ENCODE results near the gene LIN54.

- TF ChIP-seq CTCF (conservative IDR thresholded peaks at IDR 0.05) (no peak), ZFX (IDR thresholded peaks at IDR 0.05) (no peak)
These were observed 110.6 kb downstream of the LIN54 start for GRCh38 chr4:82900066-82900410.

Measured in C4-2B (cell line).